GM19397 (cell line): ENCODE results near the gene C1S.
A peak's percentile ranks its signal among the peaks of the same experiment; 100 is the strongest.
"Not testable (repeated sequence)": the region's sequence is repeated elsewhere in the genome, so short reads cannot be mapped to it uniquely, and the experiment has no call there.

Experiments
- ATAC-seq: cut with Tn5 transposase; IDR thresholded peaks from one replicate; pipeline ENCODE4 v1.9.1; 2021; ENCODE audit warnings: mild to moderate bottlenecking, moderate library complexity; ENCODE audit not compliant: unreplicated experiment

Gene C1S

DNA sequence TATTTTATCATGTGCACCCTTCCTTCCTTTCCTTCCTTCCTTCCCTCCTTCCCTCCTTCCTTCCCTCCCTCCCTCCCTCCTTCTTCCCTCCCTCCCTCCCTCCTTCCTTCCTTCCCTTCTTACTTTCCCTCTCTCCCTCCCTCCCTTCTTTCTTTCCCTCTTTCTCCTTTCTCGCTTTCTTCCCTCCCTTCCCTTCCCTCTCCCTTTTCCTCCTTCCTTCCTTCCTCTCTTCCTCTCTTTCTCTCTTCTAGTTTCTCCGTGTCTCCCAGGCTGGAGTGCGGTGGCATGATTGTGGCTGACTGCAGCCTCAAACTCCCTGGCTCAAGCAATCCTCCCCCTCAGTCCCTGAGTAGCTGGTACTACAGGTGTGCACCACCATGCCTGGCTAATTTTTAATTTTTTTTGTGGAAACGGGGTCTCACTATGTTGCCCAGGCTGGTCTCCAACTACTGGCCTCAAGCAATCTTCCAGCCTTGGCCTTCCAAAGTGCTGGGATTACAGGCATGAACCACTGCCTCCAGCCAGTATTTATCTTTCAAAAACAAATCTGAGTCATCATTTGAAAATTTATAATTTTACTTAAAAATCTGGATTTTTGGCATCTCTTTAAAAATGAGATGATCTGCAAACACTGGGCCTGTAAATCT lies 40.7 kb downstream of the C1S start:
- ATAC-seq: no peak

GRCh38 chr12:7101694-7102131 lies 41.2 kb downstream of the C1S start:
- ATAC-seq: no peak

DNA sequence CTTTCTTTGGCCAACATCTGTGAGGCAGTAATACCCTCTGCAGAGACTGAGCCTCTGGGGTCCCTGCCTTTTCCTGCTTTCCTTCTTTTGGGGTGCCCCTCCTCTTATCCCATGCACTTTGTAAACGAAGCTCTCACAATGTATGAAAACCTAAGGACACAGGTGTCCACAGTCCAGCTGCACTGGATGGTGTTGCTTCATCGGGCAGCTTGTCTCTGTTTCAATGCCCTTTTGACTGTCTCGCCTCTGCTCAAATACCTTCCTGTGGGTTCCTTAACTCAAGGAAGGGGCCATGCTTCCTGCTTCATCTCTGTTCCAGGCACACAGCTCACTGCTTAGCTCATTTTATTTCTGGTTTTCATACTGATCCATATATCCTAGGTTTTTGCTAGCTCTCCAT lies 42.1 kb downstream of the C1S start:
- ATAC-seq: no peak

DNA sequence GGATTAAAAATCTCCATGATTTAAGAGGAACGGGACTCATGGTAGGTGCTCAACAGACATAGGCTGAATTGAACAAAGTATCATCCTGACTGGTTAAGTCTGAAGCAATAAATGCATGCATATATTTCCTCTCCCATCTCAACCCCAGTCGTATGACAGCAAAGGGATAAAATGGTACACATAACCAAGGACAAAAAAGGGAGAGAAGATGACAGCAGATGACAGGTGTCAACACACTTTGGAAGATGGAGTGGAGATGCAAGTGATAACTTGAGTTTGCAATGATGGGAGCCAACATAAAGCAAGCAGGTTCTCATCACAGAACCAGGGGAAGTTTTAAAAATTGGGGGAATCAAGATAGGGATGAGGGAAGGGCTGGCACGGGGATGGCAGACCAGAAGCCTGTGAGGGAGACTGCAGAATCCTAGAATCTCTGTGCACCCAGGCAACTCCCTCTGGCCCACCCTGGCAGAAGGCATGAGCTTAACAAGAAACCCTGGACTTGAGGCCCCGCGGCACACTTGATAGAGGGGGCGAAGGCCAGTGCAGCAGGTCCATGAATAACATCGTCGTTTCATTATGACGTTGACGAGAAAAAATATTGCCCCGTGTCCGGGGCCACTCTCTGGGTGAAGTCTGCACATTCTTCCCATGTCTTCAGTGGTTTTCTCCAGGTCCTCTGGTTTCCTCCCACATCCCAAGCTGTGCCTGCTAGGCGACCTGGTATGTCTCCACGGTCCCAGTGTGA lies 43.5 kb downstream of the C1S start:
- ATAC-seq: no peak

DNA sequence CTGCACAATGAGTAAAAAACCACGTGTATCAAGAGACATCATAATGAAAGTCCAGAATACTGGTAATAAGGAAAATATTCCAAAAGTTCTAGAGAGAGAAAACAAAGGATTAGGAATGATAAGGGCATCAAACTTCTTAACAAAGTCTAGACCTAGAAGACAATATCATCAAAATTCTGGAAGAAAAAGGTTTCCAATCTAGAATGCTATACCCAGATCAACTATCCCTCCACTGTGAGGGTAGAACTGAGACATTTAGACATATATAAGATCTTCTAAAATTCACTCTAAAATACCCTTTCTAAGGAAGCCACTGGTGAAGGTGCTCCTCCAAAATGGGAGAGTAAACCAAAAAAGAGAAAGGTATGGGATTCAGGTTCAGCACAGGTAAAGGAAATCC lies 45.6 kb downstream of the C1S start:
- ATAC-seq: no peak

DNA sequence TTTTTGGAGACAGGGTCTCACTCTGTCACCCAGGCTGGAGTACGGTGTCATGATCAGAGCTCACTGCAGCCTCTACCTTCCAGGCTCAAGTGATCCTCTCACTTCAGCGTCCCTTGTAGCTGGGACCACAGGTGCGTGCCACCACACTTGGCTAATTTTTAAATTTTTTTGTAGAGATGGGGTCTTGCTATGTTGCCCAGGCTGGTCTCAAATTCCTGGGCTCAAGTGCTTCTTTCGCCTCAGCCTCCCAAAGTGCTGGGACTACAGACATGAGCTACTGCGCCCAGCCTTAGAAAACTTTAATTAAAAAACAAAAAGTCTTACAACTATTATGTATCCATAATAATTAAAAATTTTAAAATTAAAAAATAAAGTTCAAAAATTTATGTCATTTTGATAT lies 46.7 kb downstream of the C1S start:
- not testable (repeated sequence) for ATAC-seq

- ATAC-seq: no peak
Observed at GRCh38 chr12:7107636-7108002, 47.1 kb downstream of the C1S start.

DNA sequence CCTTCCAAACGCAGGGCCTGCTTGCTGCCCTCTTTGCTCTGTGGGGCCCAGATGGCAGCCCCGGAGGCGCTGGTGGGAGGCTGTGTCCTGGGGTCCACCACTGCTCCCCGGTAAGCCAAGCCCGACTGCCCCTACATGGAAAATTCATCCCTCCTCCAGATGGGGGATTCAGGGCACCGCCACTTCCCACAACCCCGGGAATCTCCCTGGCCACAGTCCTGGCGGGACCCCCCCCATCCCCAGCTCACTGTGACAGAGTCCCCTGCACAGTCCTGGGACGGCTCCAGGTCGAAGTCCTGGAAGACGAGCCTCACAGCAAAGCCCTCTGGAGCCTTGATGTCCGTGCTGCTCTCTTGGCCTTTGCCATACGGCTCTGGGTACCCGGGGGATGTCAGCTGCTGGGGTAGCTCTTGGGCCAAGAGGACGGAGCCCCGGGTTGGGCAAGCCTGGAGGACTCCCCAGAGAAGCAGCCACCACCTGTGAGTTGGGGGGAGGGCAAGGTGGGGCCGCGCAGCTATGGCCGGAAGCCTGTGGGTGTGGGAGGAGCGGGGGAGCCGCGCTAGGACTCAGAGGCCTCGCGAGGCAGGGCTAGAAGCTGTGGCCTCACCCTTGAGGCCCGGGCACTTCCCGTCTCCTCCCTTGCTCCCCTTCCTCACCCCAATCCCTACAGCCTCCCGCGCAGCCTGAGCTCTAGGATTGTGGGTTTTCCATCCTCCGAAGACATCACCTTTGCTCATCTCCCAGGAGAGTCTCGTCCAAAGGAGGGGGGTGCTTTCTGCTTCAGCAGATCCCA lies 47.7 kb downstream of the C1S start:
- peak; percentile 91 for ATAC-seq

GRCh38 chr12:7108796-7109571 lies 48.5 kb downstream of the C1S start, which contains the start of gene C1RL:
TSS of gene C1RL (minus strand) at chr12:7109214. CDS start at chr12:7109180, 34 bp downstream.
- peak; percentile 35 for ATAC-seq

GRCh38 chr12:7109572-7109920 lies 49.0 kb downstream of the C1S start:
- ATAC-seq: no peak

DNA sequence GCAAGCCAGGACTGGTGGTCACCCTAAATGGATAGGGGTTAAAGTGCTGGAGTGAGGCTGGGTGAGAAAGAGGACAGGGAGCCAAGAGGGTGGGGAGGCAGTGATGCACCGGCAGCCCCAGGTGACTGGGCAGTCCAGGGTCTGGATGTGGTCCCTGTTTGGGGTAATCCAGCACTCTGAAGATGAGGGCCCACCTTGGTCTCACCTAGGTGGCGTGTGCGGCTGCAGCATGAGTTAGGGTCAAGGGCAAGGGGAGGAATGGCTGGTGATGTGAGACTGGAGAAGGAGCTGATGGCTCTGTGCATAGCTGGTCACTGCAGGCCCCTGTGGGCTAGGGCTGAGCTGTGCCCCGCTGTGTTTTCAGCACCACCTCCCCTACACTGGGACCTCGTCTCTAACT lies 50.1 kb downstream of the C1S start:
- ATAC-seq: no peak

DNA sequence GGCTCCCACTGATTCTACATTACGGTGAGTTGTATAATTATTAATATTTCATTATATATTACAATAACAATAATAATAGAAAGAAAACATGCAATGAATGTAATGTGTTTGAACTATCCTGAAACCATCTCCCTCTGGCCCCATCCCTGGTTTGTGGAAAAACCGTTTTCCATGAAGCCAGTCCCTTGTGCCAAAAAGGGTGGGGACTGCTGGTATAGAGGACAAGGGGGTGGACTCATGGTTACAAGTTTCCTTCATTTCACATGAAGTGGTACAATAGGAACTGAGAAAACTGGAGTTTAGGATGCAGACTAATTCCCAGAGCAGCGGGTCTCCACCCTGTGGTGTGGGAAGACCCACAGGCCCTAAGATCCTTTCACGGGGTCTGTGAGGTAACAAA lies 51.5 kb downstream of the C1S start:
- ATAC-seq: no peak

DNA sequence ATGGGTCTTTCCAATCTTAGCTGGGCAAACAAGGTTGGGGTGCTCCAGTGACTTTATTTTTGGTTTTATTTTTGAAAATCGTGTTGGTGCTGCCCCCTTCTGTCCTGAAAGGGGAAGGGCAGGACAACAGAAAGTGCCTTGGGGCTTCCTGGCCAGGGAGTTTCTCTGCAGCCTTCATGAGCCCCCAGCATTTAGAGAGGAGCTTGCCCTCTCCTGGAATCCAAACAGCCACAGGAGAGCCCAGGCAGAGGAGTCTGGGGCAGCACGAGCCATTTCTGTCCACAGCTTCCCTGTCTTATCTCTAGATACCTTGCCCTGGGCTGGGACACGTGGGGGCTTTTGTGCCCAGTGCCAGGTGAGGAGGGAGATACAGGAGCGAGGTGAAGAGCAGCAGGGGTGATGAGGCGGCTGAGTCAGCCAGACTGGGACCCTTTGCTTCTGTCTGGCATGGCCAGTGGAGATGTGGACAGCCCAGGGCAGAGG lies 52.9 kb downstream of the C1S start:
- ATAC-seq: no peak

DNA sequence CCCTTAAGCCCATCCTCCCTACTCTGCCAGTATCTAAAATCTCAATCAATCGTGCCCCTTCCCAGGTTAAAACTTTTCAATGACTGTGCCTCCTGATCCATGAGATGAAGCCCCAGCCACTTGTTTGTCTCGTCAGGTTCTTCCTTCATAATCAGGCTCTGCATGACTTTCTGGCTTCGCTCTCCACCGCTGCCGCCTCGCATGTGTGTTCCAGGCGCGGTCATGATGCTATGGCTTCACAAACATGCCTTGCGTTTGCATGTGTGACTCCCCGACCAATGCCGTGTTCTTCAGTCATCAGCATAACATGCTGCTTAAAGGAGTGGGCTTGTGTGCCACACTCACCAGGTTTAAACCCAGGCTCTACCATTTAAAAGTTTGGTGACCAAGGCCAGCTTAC lies 53.5 kb downstream of the C1S start:
- no peak for ATAC-seq

GRCh38 chr12:7114851-7115250 lies 54.3 kb downstream of the C1S start:
- ATAC-seq: no peak

DNA sequence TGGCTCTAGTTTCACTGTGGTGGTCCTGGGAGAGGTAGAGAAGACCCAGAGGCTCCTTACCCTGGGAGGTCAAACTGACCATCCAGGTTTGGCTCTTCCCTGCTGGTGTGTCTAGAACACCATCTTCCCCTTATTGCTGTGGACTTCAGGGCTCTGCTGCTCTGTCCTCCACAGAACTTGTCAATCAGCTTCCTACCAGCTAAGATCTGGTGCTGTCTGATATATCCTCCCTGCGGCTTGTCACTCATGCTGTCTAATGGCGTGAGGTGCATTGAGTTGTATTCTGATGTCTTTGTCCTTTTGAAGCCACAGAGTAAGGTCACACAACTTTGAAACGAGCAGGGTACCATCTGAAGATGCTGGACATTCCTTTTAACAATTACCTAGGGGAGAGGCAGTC lies 55.7 kb downstream of the C1S start:
- ATAC-seq: no peak

DNA sequence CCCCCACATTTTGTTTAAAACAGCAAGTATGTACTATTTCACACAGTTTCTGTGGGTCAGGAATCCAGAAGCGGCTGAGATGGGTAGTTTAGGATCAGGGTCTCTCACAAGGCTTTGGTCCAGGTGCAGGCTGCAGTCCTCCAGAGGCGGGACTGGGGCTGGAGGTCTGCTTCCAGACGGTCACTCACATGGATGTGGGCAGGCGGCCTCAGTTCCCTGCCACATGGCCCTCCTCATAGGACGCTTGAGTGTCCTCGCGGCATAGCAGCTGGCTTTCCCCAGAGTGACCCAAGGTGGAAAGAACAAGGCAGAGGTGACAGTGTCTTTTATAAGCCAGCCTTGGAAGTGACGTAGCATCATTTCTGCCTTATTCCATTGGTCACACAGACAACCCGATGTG lies 56.4 kb downstream of the C1S start:
- no peak for ATAC-seq

DNA sequence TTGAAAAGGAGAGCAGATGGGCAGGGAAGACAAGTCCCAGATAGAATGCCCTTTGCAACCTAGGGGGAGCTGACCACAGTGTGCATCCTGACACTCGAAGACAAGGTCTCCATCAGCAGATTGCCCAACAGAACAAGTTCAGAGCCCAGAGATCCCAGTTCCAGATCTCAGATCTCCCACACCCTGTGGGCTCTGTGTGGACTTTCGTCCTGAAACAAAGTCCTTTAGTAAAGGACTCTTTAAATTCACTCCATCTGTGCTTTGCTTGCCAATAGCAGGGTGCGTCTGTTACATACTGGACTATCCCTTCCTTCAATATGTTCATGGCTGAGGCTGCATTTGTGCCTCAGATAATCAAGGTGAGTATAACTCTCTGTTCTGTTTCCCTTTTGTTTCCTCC lies 57.2 kb downstream of the C1S start:
- ATAC-seq: no peak

GRCh38 chr12:7118881-7119280 lies 58.4 kb downstream of the C1S start:
- no peak for ATAC-seq

GRCh38 chr12:7120166-7120565 lies 59.6 kb downstream of the C1S start:
- no peak for ATAC-seq
